ENCODE data around the gene UMODL1.

DNA sequence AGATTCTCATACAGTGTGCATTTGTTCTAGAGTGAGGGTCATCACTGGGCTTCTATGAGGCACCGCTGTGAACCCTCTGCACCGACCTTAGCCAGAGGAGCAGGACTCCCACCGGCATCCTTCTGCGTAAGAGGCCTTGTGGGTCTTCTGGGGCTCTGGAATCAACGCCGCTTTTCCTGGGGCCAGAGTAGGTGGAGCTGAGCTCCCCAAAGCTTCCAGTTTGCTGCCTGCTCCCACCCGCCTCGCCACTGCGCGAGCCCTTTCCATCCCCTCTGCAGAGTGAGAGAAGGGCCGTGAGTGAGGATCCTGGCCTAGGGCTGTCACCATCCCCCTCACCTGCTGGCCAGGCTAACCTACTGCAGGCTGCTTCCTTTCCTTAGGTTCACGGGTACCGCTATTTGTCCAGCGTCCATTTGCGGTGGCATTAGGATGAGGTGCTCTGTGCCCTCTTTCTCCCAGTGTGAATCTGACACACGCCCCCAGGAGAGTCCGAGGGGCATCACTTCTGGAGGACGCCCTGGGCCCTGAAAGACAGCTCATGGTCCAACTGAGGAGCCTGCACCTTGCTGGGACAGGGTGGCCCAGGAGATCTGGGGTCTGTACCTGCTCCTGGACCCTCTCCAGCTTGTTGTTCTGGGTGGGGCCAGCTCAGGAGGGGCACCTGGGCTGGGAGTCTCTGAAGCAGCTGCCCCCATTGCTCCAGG is 36.2 kb downstream of the UMODL1 start:
- no peak for TF ChIP-seq ZNF331 (CRISPR knock-in tag; IDR thresholded peaks at IDR 0.05)
- no peak for TF ChIP-seq SMC3 (IDR thresholded peaks at IDR 0.05; ENCODE audit: low read length)
- TF ChIP-seq ZNF24 (IDR thresholded peaks at IDR 0.05), result no peak
- TF ChIP-seq, protein P1, sequence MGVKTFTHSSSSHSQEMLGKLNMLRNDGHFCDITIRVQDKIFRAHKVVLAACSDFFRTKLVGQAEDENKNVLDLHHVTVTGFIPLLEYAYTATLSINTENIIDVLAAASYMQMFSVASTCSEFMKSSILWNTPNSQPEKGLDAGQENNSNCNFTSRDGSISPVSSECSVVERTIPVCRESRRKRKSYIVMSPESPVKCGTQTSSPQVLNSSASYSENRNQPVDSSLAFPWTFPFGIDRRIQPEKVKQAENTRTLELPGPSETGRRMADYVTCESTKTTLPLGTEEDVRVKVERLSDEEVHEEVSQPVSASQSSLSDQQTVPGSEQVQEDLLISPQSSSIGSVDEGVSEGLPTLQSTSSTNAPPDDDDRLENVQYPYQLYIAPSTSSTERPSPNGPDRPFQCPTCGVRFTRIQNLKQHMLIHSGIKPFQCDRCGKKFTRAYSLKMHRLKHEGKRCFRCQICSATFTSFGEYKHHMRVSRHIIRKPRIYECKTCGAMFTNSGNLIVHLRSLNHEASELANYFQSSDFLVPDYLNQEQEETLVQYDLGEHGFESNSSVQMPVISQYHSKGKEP (CRISPR knock-in tag; IDR thresholded peaks at IDR 0.05), result no peak
- TF ChIP-seq TOPORS (CRISPR knock-in tag; IDR thresholded peaks at IDR 0.05), result no peak
- TF ChIP-seq CTCF (CRISPR knock-in tag; IDR thresholded peaks at IDR 0.05), result no peak
- TF ChIP-seq, protein P2, sequence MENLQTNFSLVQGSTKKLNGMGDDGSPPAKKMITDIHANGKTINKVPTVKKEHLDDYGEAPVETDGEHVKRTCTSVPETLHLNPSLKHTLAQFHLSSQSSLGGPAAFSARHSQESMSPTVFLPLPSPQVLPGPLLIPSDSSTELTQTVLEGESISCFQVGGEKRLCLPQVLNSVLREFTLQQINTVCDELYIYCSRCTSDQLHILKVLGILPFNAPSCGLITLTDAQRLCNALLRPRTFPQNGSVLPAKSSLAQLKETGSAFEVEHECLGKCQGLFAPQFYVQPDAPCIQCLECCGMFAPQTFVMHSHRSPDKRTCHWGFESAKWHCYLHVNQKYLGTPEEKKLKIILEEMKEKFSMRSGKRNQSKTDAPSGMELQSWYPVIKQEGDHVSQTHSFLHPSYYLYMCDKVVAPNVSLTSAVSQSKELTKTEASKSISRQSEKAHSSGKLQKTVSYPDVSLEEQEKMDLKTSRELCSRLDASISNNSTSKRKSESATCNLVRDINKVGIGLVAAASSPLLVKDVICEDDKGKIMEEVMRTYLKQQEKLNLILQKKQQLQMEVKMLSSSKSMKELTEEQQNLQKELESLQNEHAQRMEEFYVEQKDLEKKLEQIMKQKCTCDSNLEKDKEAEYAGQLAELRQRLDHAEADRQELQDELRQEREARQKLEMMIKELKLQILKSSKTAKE (CRISPR knock-in tag; IDR thresholded peaks at IDR 0.05; ENCODE audit: borderline replicate concordance), result no peak
- TF ChIP-seq NFYB (CRISPR knock-in tag; IDR thresholded peaks at IDR 0.05), result no peak
- no peak for TF ChIP-seq DPF2 (CRISPR knock-in tag; IDR thresholded peaks at IDR 0.05; ENCODE audit: borderline replicate concordance, low read depth)
- TF ChIP-seq, protein P3, sequence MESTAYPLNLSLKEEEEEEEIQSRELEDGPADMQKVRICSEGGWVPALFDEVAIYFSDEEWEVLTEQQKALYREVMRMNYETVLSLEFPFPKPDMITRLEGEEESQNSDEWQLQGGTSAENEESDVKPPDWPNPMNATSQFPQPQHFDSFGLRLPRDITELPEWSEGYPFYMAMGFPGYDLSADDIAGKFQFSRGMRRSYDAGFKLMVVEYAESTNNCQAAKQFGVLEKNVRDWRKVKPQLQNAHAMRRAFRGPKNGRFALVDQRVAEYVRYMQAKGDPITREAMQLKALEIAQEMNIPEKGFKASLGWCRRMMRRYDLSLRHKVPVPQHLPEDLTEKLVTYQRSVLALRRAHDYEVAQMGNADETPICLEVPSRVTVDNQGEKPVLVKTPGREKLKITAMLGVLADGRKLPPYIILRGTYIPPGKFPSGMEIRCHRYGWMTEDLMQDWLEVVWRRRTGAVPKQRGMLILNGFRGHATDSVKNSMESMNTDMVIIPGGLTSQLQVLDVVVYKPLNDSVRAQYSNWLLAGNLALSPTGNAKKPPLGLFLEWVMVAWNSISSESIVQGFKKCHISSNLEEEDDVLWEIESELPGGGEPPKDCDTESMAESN (CRISPR knock-in tag; conservative IDR thresholded peaks at IDR 0.05), result no peak
- TF ChIP-seq POLR2AphosphoS5 (IDR thresholded peaks at IDR 0.05; ENCODE audit: low read depth, low read length), result no peak
- no peak for TF ChIP-seq ETV6 (CRISPR knock-in tag; conservative IDR thresholded peaks at IDR 0.05)
- no peak for TF ChIP-seq ZNF549 (CRISPR knock-in tag; IDR thresholded peaks at IDR 0.05)
- no peak for TF ChIP-seq HDAC1 (CRISPR knock-in tag; IDR thresholded peaks at IDR 0.05)
